Measurements from ENCODE around the gene ITCH. TPM values are rescaled to one million over a fixed set of nuclear protein-coding genes. Genes with fewer than 3 reads are reported as not detected.
A peak's percentile ranks its signal among the peaks of the same experiment; 100 is the strongest.

The ITCH gene
- total and polyA plus RNA-seq, 2 of the 8 experiments (the other 6 are each of a cell fraction or from before 2014, with no cell fraction given), result 3.9 to 45.2 TPM

- Histone ChIP-seq H3K23ac (ENCODE audit: insufficient read length) (no peak overlapping the region), H3K9ac (replicated peaks in 1 of 4; ENCODE audit: extremely low read depth in 1 of 4, low read depth in 3 of 4, low read length in 3 of 4) (peak overlapping the region in 3 of 4 experiments; percentile 31 to 86 (median 77); a peak in 3 of 7 replicates), H3K79me1 (ENCODE audit: low read depth, low read length) (no peaks in the 10 kb centered on the region), H3K23me2 (ENCODE audit: low read depth, low read length) (peaks cover 10% of the 10 kb centered on the region), H2BK5ac (ENCODE audit: low read depth, low read length) (no peak overlapping the region), H2BK15ac (ENCODE audit: low read length) (no peak overlapping the region), H3K27ac (ENCODE audit: low read depth, low read length) (no peak overlapping the region), H3K4me2 (ENCODE audit: insufficient read depth in 1 of 2, low read depth in 2 of 2, low read length in 2 of 2) (peak overlapping the region; percentile 77 to 81), H3K56ac (replicated peaks; ENCODE audit: insufficient read length, low read depth, low read length) (no peak overlapping the region), H4K8ac (ENCODE audit: extremely low read depth, insufficient read depth, low read length) (no peak overlapping the region; the same call in 1 of the 2 replicates), H3K27me3 (replicated peaks in 1 of 4; ENCODE audit: control insufficient read depth in 3 of 4, extremely low read depth in 1 of 4, insufficient read depth in 3 of 4, low read length in 3 of 4) (no peaks in the 10 kb centered on the region), H2BK12ac (ENCODE audit: low read depth, low read length) (no peak overlapping the region), H3K4me3 (ENCODE audit: extremely low read depth in 1 of 4, insufficient read depth in 2 of 4, low read depth in 3 of 4, low read length in 4 of 4) (peak overlapping the region; percentile 77 to 87 (median 82)), H3K9me3 (ENCODE audit: insufficient read depth in 2 of 2, low read depth in 1 of 2, low read length in 1 of 2) (no peaks in the 10 kb centered on the region), H3K4ac (replicated peaks; ENCODE audit: insufficient read length, low read depth, low read length) (peak overlapping the region; percentile 21), H2AFZ (ENCODE audit: low read length) (no peak overlapping the region), H3K18ac (ENCODE audit: extremely low read depth, low read length) (no peak overlapping the region; the same call in 1 of the 2 replicates), H4K5ac (ENCODE audit: insufficient read length, low read depth, low read length) (no peak overlapping the region), H2BK20ac (ENCODE audit: low read length) (no peak overlapping the region), H3K14ac (ENCODE audit: insufficient read length) (no peak overlapping the region), H2BK120ac (replicated peaks; ENCODE audit: low read depth, low read length) (no peak overlapping the region), H2AK5ac (ENCODE audit: low read depth, low read length) (no peak overlapping the region), H3K36me3 (ENCODE audit: control insufficient read depth in 2 of 4, insufficient read depth in 4 of 4, low read length in 3 of 4) (no peaks in the 10 kb centered on the region; a peak in 1 of 8 replicates), H4K20me1 (replicated peaks in 1 of 2; ENCODE audit: control insufficient read depth in 1 of 2, insufficient read depth in 2 of 2, low read length in 2 of 2) (peaks cover 6 to 9% of the 10 kb centered on the region in 2 experiments), H4K91ac (replicated peaks; ENCODE audit: insufficient read length, low read length) (no peak overlapping the region), H3K79me2 (ENCODE audit: control insufficient read depth in 1 of 2, insufficient read depth in 2 of 2, low read length in 2 of 2) (peaks cover 0 to 53% of the 10 kb centered on the region in 2 experiments; a peak in 3 of 4 replicates), H3K4me1 (replicated peaks in 1 of 4; ENCODE audit: control insufficient read depth in 3 of 4, insufficient read depth in 4 of 4, low read length in 3 of 4) (peaks cover 0 to 3% (median 3%) of the 10 kb centered on the region in 4 experiments; a peak in 3 of 7 replicates)
- TF ChIP-seq CEBPB (IDR thresholded peaks at IDR 0.05; ENCODE audit: low read depth, low read length) (no peak), BCL11A (IDR thresholded peaks at IDR 0.05; ENCODE audit: low read depth in 2 of 2, low read length in 2 of 2) (no peak), FOSL1 (IDR thresholded peaks at IDR 0.05; ENCODE audit: insufficient read depth, low read depth, low read length) (no peak), CBX5 (IDR thresholded peaks at IDR 0.05; ENCODE audit: low read depth, low read length) (no peak), MAX (IDR thresholded peaks at IDR 0.05) (no peak)
- ChIA-PET CTCF (ENCODE audit: partially characterized antibody) (interaction anchor here (1.0 to 4.7 kb wide), 4 partner anchors 19 to 262 kb away, joined by 3 to 25 read pairs (median 10); no protein-coding TSS in a partner anchor), POLR2A (ENCODE audit: partially characterized antibody) (interaction anchor here (0.7 to 3.3 kb wide), 11 partner anchors 12 to 405 kb away, joined by 3 to 15 read pairs (median 4); partner anchors contain the start of genes AHCY, EIF2S2, ITCH and TP53INP2)
- no peak for DNase-seq (ENCODE audit: low read depth in 1 of 2, low spot score in 2 of 2)
- no peak for FAIRE-seq
- 24% methylated on average over 3 of the region's 3 CpGs; no CpG with 5 or more reads in 1 of the 2 experiments for WGBS, 2 experiments (ENCODE audit: extremely low coverage in 1 of 2, insufficient coverage in 1 of 2, insufficient read length in 1 of 2, insufficient replicate concordance in 2 of 2, low coverage in 1 of 2, low lambda C conversion rate in 2 of 2, missing lambda C conversion rate in 1 of 2)
Observed at GRCh38 chr20:34517114-34517505, 154.0 kb downstream of the ITCH start.
